IMR-90 (cell line): ENCODE results near the gene CD163L1. TPM values are rescaled to one million over a fixed set of nuclear protein-coding genes. Genes with fewer than 3 reads are reported as not detected.

Source experiments
- ATAC-seq: fragments of 200-7000 bp; cut with Tn5 transposase; 2 replicates; pipeline ENCODE4 v1.9.1; 2020; ENCODE audit warnings: low read depth, mild to moderate bottlenecking, moderate library complexity
- BruUV-seq: library from RNA; stranded (reverse); fragments of 400-500 nt; replicated peaks from 2 replicates; lab custom pipeline; 2021; lab: Mats Ljungman, UMichigan
- CTCF ChIA-PET: fragments of 300-600 bp; formaldehyde crosslinking; extraction: SDS; loops from one replicate; lab custom pipeline; 2021; ENCODE audit warnings: antibody characterized with exemption; lab: Yijun Ruan, JAX
- POLR2A ChIA-PET: fragments of 300-600 bp; sonication (Branson Sonifier 250); formaldehyde crosslinking; loops from one replicate; lab custom pipeline; 2022; ENCODE audit warnings: antibody characterized with exemption; ENCODE audit not compliant: unreplicated experiment; lab: Charles Lee
- DNase-seq: peaks from one replicate; pipeline ENCODE4 v3.0.0; 2013
- H2AFZ ChIP-seq: replicated peaks from 2 replicates; pipeline ENCODE3; 2013; ENCODE audit warnings: low read length, mild to moderate bottlenecking; ENCODE audit not compliant: poor library complexity
- H2AK5ac ChIP-seq: 2 replicates; pipeline ENCODE4 v1.6.1; 2013; ENCODE audit warnings: low read depth, low read length, inconsistent platforms
- H2AK9ac ChIP-seq: replicated peaks from 2 replicates; pipeline ENCODE3; 2013; ENCODE audit warnings: mild to moderate bottlenecking, low read depth, low read length, moderate library complexity; ENCODE audit not compliant: poor library complexity
- H2BK120ac ChIP-seq: 2 replicates; pipeline ENCODE4 v1.6.1; 2013; ENCODE audit warnings: low read depth, low read length, inconsistent platforms
- H2BK15ac ChIP-seq: 3 replicates; pipeline ENCODE4 v1.6.1; 2013; ENCODE audit warnings: low read depth, low read length, inconsistent platforms
- H2BK20ac ChIP-seq: 2 replicates; pipeline ENCODE4 v1.6.1; 2013; ENCODE audit warnings: low read depth, mild to moderate bottlenecking, inconsistent platforms, low read length, moderate library complexity
- H2BK5ac ChIP-seq: 2 replicates; pipeline ENCODE4 v1.6.1; 2013; ENCODE audit warnings: mild to moderate bottlenecking, low read depth, low read length, inconsistent platforms; ENCODE audit not compliant: poor library complexity, severe bottlenecking
- H3K14ac ChIP-seq: replicated peaks from 2 replicates; pipeline ENCODE4 v1.6.1; 2013; ENCODE audit warnings: low read depth, low read length, inconsistent platforms
- H3K18ac ChIP-seq: 2 replicates; pipeline ENCODE4 v1.6.1; 2013; ENCODE audit warnings: low read depth, low read length, control low read depth
- H3K23ac ChIP-seq: 2 replicates; pipeline ENCODE4 v1.6.1; 2013; ENCODE audit warnings: low read depth, low read length, inconsistent platforms
- H3K27ac ChIP-seq: 2 replicates; pipeline ENCODE4 v1.5.1; 2013; ENCODE audit warnings: mild to moderate bottlenecking, control low read depth, low read length; ENCODE audit not compliant: insufficient read depth
- H3K27me3 ChIP-seq: 2 replicates; pipeline ENCODE4 v1.6.1; 2013; ENCODE audit warnings: low read length; ENCODE audit not compliant: control insufficient read depth, insufficient read depth
- H3K36me3 ChIP-seq: 2 replicates; pipeline ENCODE4 v1.6.1; 2013; ENCODE audit warnings: low read length, mixed read lengths; ENCODE audit not compliant: control insufficient read depth, insufficient read depth
- H3K4ac ChIP-seq: 2 replicates; pipeline ENCODE4 v1.6.1; 2013; ENCODE audit warnings: low read depth, low read length, inconsistent platforms
- H3K4me1 ChIP-seq: 2 replicates; pipeline ENCODE4 v1.6.1; 2013; ENCODE audit warnings: low read length, mixed read lengths; ENCODE audit not compliant: control insufficient read depth, insufficient read depth
- H3K4me2 ChIP-seq: 2 replicates; pipeline ENCODE4 v1.6.1; 2013; ENCODE audit warnings: low read depth, mild to moderate bottlenecking, control low read depth, low read length, moderate library complexity
- H3K4me3 ChIP-seq: 2 replicates; pipeline ENCODE4 v1.5.1; 2013; ENCODE audit warnings: low read depth, mild to moderate bottlenecking, control low read depth, low read length, moderate library complexity; ENCODE audit not compliant: insufficient read depth
- H3K56ac ChIP-seq: 2 replicates; pipeline ENCODE4 v1.6.1; 2013; ENCODE audit warnings: low read length, inconsistent platforms; ENCODE audit not compliant: insufficient read depth; ENCODE audit errors: extremely low read depth
- H3K79me1 ChIP-seq, 2 experiments: 2 replicates each; pipeline ENCODE4 v1.6.1; 2013; ENCODE audit warnings: low read length in 2 of 2, inconsistent platforms in 1 of 2, low read depth in 1 of 2
- H3K9ac ChIP-seq: 2 replicates; pipeline ENCODE4 v1.6.1; 2013; ENCODE audit warnings: low read depth, low read length, control low read depth
- H3K9me1 ChIP-seq: 2 replicates; pipeline ENCODE4 v1.6.1; 2013; ENCODE audit warnings: low read length, inconsistent platforms; ENCODE audit not compliant: insufficient read depth
- H3K9me3 ChIP-seq: 2 replicates; pipeline ENCODE4 v1.6.1; 2013; ENCODE audit warnings: low read length; ENCODE audit not compliant: control insufficient read depth, insufficient read depth
- H4K20me1 ChIP-seq: 2 replicates; pipeline ENCODE4 v1.6.1; 2013; ENCODE audit warnings: low read length, inconsistent platforms; ENCODE audit not compliant: insufficient read depth
- H4K5ac ChIP-seq: 2 replicates; pipeline ENCODE4 v1.6.1; 2013; ENCODE audit warnings: mild to moderate bottlenecking, low read depth, low read length, control low read depth
- H4K8ac ChIP-seq, 2 experiments: 2 replicates each; pipeline ENCODE4 v1.6.1; 2013; ENCODE audit warnings: low read depth in 2 of 2, low read length in 2 of 2, control low read depth in 1 of 2, inconsistent platforms in 1 of 2
- H4K91ac ChIP-seq: 2 replicates; pipeline ENCODE4 v1.6.1; 2013; ENCODE audit warnings: low read depth, low read length, inconsistent platforms; ENCODE audit not compliant: insufficient read depth
- FOS ChIP-seq: fragments of 150-350 bp; IDR thresholded peaks from 2 replicates; pipeline ENCODE4 v1.6.1; 2016; ENCODE audit warnings: low read depth, low read length
- MXI1 ChIP-seq: IDR thresholded peaks from 2 replicates; pipeline ENCODE4 v1.6.1; 2012; ENCODE audit warnings: low read depth, mild to moderate bottlenecking, low read length, moderate library complexity, borderline replicate concordance
- POLR2A ChIP-seq: IDR thresholded peaks from 2 replicates; pipeline ENCODE4 v1.6.1; 2012; ENCODE audit warnings: mild to moderate bottlenecking, low read depth, low read length
- RFX5 ChIP-seq: IDR thresholded peaks from 2 replicates; pipeline ENCODE4 v1.8.0; 2012; ENCODE audit warnings: low read depth, mild to moderate bottlenecking, low read length, moderate library complexity
- USF2 ChIP-seq: fragments of 150-350 bp; IDR thresholded peaks from 2 replicates; pipeline ENCODE4 v1.6.1; 2017; ENCODE audit warnings: mild to moderate bottlenecking, antibody characterized with exemption, low read length, low read depth
- WGBS, 2 experiments: methylation state at CpG; one replicate each; pipeline versions ENCODE4 v1.1.5 to v1.1.7; 2013; ENCODE audit warnings: missing lambda C conversion rate in 2 of 2; ENCODE audit not compliant: insufficient read length in 1 of 2; ENCODE audit errors: extremely low coverage in 2 of 2; 5-methylcytosine and 5-hydroxymethylcytosine counted together
- dilution Hi-C: fragments of 300-500 bp; cut with HindIII; formaldehyde crosslinking; loops from one replicate; pipeline ENCODE4 v1.14.3; 2018; ENCODE audit warnings: low sequenced_read_pairs; ENCODE audit not compliant: unreplicated experiment
- in situ Hi-C: fragments of 300-500 bp; cut with MboI; formaldehyde crosslinking; loops from 3 replicates; pipeline ENCODE4 v1.14.3; 2019; ENCODE audit warnings: low sequenced_read_pairs, inconsistent platforms, mixed read lengths
- intact Hi-C: fragments of 100-400 bp; cut with micrococcal nuclease; formaldehyde crosslinking; loops from 2 replicates; pipeline ENCODE4 v1.10.0; 2022
- polyA plus RNA-seq, 3 experiments: library from polyadenylated mRNA; depleted of rRNA; stranded (reverse); fragments of >200 nt; gene quantifications; 2 replicates each; pipeline ENCODE4 v1.2.3, GENCODE V29; 2012; ENCODE audit warnings: low replicate concordance in 1 of 3
- total RNA-seq: library from RNA; depleted of rRNA; stranded (reverse); fragments of >200 nt; gene quantifications from 2 replicates; pipeline ENCODE4 v1.2.3, GENCODE V29; 2012
- TF ChIP-seq, protein P1 (sequence below): conservative IDR thresholded peaks from 2 replicates; pipeline ENCODE4 v1.5.1; 2012; ENCODE audit warnings: mild to moderate bottlenecking, low read depth, low read length, improper control_type of control experiment

The CD163L1 gene
- total and polyA plus RNA-seq, 2 of the 4 experiments (the other 2 are of a cell fraction), result 0.50 to 1.6 TPM

DNA sequence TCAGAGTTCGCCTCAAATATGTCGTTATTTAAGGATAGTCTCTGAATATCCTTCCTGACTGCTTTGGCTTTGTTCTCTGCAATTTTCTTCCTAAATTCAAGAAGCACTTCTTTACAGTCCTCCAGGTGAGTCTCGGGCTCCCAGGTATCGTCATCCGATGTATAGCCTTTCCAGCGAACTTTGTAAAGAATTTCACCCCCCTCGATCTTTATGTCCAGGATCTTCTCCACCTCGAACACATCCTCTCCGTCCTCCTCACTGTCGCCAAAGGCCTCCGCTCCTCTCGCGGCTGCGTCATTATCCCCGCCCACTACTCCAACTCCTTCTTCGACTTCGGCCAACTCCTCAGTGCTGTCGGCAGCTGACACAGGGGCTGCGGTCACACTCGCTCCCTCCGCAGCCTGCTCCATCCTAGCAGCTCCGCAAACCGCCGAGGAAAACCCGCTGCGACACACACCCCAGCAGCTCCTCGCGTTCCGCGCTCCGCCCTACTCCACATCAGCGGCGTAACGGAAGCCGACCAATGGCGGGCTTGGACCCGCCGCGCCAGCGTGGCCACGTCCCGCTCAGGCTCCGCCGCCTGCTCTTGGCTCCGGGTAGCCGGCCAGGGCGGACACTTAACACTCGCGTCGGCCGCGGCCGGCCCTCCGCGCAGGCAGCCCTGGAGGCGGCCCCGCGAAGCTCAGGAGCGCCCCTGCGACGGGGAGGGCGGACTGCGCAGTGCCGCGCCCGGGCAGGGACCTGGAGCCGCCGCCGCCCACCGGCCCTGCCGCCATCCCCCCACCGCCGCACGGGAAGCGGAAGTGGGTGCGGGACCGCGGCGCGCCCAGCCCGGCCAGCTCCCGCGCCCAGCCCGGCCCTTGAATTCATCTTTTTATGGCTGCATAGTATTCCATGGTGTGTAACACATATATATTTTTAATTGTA is 4.1 kb downstream of the CD163L1 start:
- no peak overlapping the region for H3K23ac ChIP-seq
- H3K9me3 ChIP-seq, result 0 out of 2 replicates have a peak, but pooled peaks cover 3% of the 10 kb centered on the region
- no peak overlapping the region for H2AK5ac ChIP-seq
- in situ Hi-C loops, result no loop called here
- H3K79me1 ChIP-seq, result no peaks in the 10 kb centered on the region
- dilution Hi-C loops, result no loop called here
- no peaks in the 10 kb centered on the region for H3K27me3 ChIP-seq
- peak; percentile 92 for ATAC-seq
- H2AFZ ChIP-seq, result peak overlapping the region; percentile 80
- peak; percentile 41 for DNase-seq
- no TSS peak for BruUV-seq
- CTCF ChIA-PET, result no interaction called here
- H3K14ac ChIP-seq, result peak overlapping the region; percentile 19; the same call in 1 of the 2 replicates
- peak overlapping the region; percentile 36 to 52; a peak in 2 of 4 replicates for H4K8ac ChIP-seq
- no peak for TF ChIP-seq MXI1
- TF ChIP-seq FOS, result no peak
- TF ChIP-seq, protein P1, sequence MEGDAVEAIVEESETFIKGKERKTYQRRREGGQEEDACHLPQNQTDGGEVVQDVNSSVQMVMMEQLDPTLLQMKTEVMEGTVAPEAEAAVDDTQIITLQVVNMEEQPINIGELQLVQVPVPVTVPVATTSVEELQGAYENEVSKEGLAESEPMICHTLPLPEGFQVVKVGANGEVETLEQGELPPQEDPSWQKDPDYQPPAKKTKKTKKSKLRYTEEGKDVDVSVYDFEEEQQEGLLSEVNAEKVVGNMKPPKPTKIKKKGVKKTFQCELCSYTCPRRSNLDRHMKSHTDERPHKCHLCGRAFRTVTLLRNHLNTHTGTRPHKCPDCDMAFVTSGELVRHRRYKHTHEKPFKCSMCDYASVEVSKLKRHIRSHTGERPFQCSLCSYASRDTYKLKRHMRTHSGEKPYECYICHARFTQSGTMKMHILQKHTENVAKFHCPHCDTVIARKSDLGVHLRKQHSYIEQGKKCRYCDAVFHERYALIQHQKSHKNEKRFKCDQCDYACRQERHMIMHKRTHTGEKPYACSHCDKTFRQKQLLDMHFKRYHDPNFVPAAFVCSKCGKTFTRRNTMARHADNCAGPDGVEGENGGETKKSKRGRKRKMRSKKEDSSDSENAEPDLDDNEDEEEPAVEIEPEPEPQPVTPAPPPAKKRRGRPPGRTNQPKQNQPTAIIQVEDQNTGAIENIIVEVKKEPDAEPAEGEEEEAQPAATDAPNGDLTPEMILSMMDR, result peak; percentile 10; the same call in 1 of the 2 replicates
- no peak for TF ChIP-seq RFX5
- TF ChIP-seq POLR2A, result peak; percentile 32; the same call in 1 of the 2 replicates
- TF ChIP-seq USF2, result no peak
- H3K4me3 ChIP-seq, result peak overlapping the region; percentile 43
- no peaks in the 10 kb centered on the region for H3K9me1 ChIP-seq
- peak overlapping the region; percentile 64; the same call in 1 of the 2 replicates for H3K18ac ChIP-seq
- POLR2A ChIA-PET, result interaction anchor here (0.7 kb wide), 1 partner anchor 10 kb away, joined by 3 read pairs; no protein-coding TSS in a partner anchor
- peak overlapping the region; percentile 82 for H3K4me2 ChIP-seq
- no peak overlapping the region; the same call in 1 of the 2 replicates for H3K27ac ChIP-seq
- H3K4ac ChIP-seq, result 0 out of 2 replicates have a peak overlapping the region, but pooled peaks have one; percentile 0
- WGBS, 2 experiments, result 10% methylated on average over 12 of the region's 84 CpGs; no CpG with 5 or more reads in 1 of the 2 experiments
- H2AK9ac ChIP-seq, result no peak overlapping the region
- H4K20me1 ChIP-seq, result no peaks in the 10 kb centered on the region
- H3K9ac ChIP-seq, result no peak overlapping the region
- H3K56ac ChIP-seq, result no peak overlapping the region
- H4K5ac ChIP-seq, result peak overlapping the region; percentile 92
- no peak overlapping the region; the same call in 2 of the 3 replicates for H2BK15ac ChIP-seq
- intact Hi-C loops, result no loop called here
- H4K91ac ChIP-seq, result no peak overlapping the region
- H3K4me1 ChIP-seq, result no peaks in the 10 kb centered on the region
- H3K36me3 ChIP-seq, result no peaks in the 10 kb centered on the region
- 0 out of 2 replicates have a peak overlapping the region, but pooled peaks have one; percentile 34 for H2BK120ac ChIP-seq
- H2BK5ac ChIP-seq, result no peak overlapping the region
- H2BK20ac ChIP-seq, result no peak overlapping the region
